ENCODE data around the gene ZPR1. TPM values are rescaled to one million over a fixed set of nuclear protein-coding genes. Genes with fewer than 3 reads are reported as not detected.

ZPR1 gene
- total RNA-seq, 2 donors from 2014 or later = 31.1 to 40.7 TPM

- H3K27me3 ChIP-seq = no peaks in the 10 kb centered on the region
- no peaks in the 10 kb centered on the region for H3K36me3 ChIP-seq
- DNase-seq = no peak
- H3K9me3 ChIP-seq = no peaks in the 10 kb centered on the region
- H3K4me1 ChIP-seq = no peaks in the 10 kb centered on the region
- H3K4me3 ChIP-seq = no peak overlapping the region
- H3K9ac ChIP-seq (ENCODE audit: low read depth in 2 of 2, low read length in 2 of 2) = no peak overlapping the region
- intact Hi-C loops (cut with DNase I) = no loop called here
- TF ChIP-seq CTCF (IDR thresholded peaks at IDR 0.05) = no peak
- H3K27ac ChIP-seq = no peak overlapping the region
Observed at GRCh38 chr11:116724813-116725212, 63.0 kb downstream of the ZPR1 start.

Other genes with a start within 250 kb of the ZPR1 start
- gene BUD13, start 15.0 kb downstream of the ZPR1 start, total RNA-seq = 10 to 100 TPM; 17.9 to 19.1 TPM
- gene APOA5, start 3.9 kb upstream of the ZPR1 start, total RNA-seq = under 1 TPM in 1 of 2 donors, not detected in 1; 0.20 TPM
- gene APOA4, start 35.3 kb upstream of the ZPR1 start, total RNA-seq = not detected
- 1 to 10 TPM in 1 of 2 donors, not detected in 1; 5.7 TPM for gene APOC3, start 41.9 kb upstream of the ZPR1 start, total RNA-seq
- gene APOA1, start 49.6 kb upstream of the ZPR1 start, total RNA-seq = 1 to 10 TPM in 1 of 2 donors, under 1 TPM in 1; 0.53 to 6.6 TPM

Data from colonic mucosa (tissue), 4 donors.